Stromal cell of bone marrow (primary cell): ENCODE measurements around the gene GBP6.
A peak's percentile ranks its signal among the peaks of the same experiment; 100 is the strongest.
"Not testable (repeated sequence)": the region's sequence is repeated elsewhere in the genome, so short reads cannot be mapped to it uniquely, and the experiment has no call there.

ENCODE experiments used
- DNase-seq: peaks from one replicate; pipeline ENCODE4 v3.0.0-alpha.2; 2012; ENCODE audit warnings: low read depth

The GBP6 gene

GRCh38 chr1:89367221-89367620 lies 3.4 kb downstream of the GBP6 start:
- no peak for DNase-seq

- DNase-seq, result no peak
Observed at GRCh38 chr1:89369331-89369730, 5.5 kb downstream of the GBP6 start.

- not testable (repeated sequence) for DNase-seq
Observed at GRCh38 chr1:89373810-89374209, 10.0 kb downstream of the GBP6 start.

GRCh38 chr1:89378001-89378400 lies 14.1 kb downstream of the GBP6 start:
- DNase-seq, result no peak

GRCh38 chr1:89381618-89382017 lies 17.8 kb downstream of the GBP6 start:
- no peak for DNase-seq

- no peak for DNase-seq
Observed at GRCh38 chr1:89382479-89382878, 18.6 kb downstream of the GBP6 start.

- no peak for DNase-seq
Observed at GRCh38 chr1:89383185-89383584, 19.3 kb downstream of the GBP6 start.

- no peak for DNase-seq
Observed at GRCh38 chr1:89390707-89391106, 26.8 kb downstream of the GBP6 start.

GRCh38 chr1:89391686-89392085 lies 27.8 kb downstream of the GBP6 start:
- DNase-seq, result no peak

GRCh38 chr1:89394851-89395250 lies 31.0 kb downstream of the GBP6 start:
- DNase-seq, result no peak

GRCh38 chr1:89396902-89397301 lies 33.0 kb downstream of the GBP6 start:
- DNase-seq, result no peak

GRCh38 chr1:89405275-89405929 lies 41.5 kb downstream of the GBP6 start:
- no peak for DNase-seq

GRCh38 chr1:89407360-89407759 lies 43.5 kb downstream of the GBP6 start:
- DNase-seq, result peak; percentile 14

GRCh38 chr1:89407768-89408167 lies 43.9 kb downstream of the GBP6 start:
- DNase-seq, result not testable (repeated sequence)

GRCh38 chr1:89425056-89425455 lies 61.2 kb downstream of the GBP6 start:
- DNase-seq, result no peak

- DNase-seq, result no peak
Observed at GRCh38 chr1:89429062-89429461, 65.2 kb downstream of the GBP6 start.

- not testable (repeated sequence) for DNase-seq
Observed at GRCh38 chr1:89429681-89430080, 65.8 kb downstream of the GBP6 start.

- no peak for DNase-seq
Observed at GRCh38 chr1:89433421-89433820, 69.6 kb downstream of the GBP6 start.

- not testable (repeated sequence) for DNase-seq
Observed at GRCh38 chr1:89434058-89434780, 70.4 kb downstream of the GBP6 start.
